SK-N-SH (cell line): ENCODE measurements around the gene ABLIM1. TPM values are rescaled to one million over a fixed set of nuclear protein-coding genes. Genes with fewer than 3 reads are reported as not detected.

Experiments
- CTCF ChIA-PET: fragments of 300-600, 350-600 bp; formaldehyde crosslinking; extraction: SDS; loops from one replicate; lab custom pipeline; 2021; lab: Yijun Ruan, JAX
- POLR2A ChIA-PET: fragments of 350-600 bp; sonication (Branson Sonifier 250); formaldehyde crosslinking; extraction: SDS; loops from one replicate; lab custom pipeline; 2020; ENCODE audit warnings: antibody characterized with exemption, inconsistent platforms; lab: Yijun Ruan, JAX
- DNase-seq: peaks from one replicate; pipeline ENCODE4 v3.0.0; 2012
- H2AFZ ChIP-seq: fragments of 200-600 bp; sonication (generic); 2 replicates; pipeline ENCODE4 v1.8.1; 2016; ENCODE audit warnings: antibody characterized with exemption, mild to moderate bottlenecking, low read depth
- H3F3A ChIP-seq: fragments of 200-600 bp; sonication (generic); replicated peaks from 2 replicates; pipeline ENCODE3; 2016; ENCODE audit warnings: antibody characterized with exemption, mild to moderate bottlenecking; ENCODE audit not compliant: insufficient read depth
- H3K27ac ChIP-seq, 2 experiments: fragments of 200-500 bp in 1 of 2; fragments of 200-600 bp in 1 of 2; sonication (Bioruptor generic) in 1 of 2; sonication (generic), shearing (Covaris generic) in 1 of 2; 2 replicates each; pipeline versions ENCODE4 v1.5.1 to v1.6.1; 2014 to 2016; ENCODE audit warnings: low read depth in 2 of 2, inconsistent platforms in 1 of 2, low read length in 1 of 2, mild to moderate bottlenecking in 1 of 2, mixed read lengths in 1 of 2
- H3K27me3 ChIP-seq: fragments of 200-600 bp; sonication (generic), shearing (Covaris generic); 2 replicates; pipeline ENCODE4 v1.6.1; 2016; ENCODE audit warnings: mixed run types; ENCODE audit not compliant: insufficient read depth
- H3K36me3 ChIP-seq, 2 experiments: fragments of 200-500 bp in 1 of 2; fragments of 200-600 bp in 1 of 2; sonication (Bioruptor generic) in 1 of 2; sonication (generic) in 1 of 2; replicated peaks in 1 of 2; 2 replicates each; pipeline versions ENCODE3 to v1.5.1; 2014 to 2016; ENCODE audit warnings: low read length in 1 of 2, mild to moderate bottlenecking in 1 of 2; ENCODE audit not compliant: insufficient read depth in 2 of 2, control insufficient read depth in 1 of 2
- H3K4me1 ChIP-seq, 2 experiments: fragments of 200-500 bp in 1 of 2; fragments of 200-600 bp in 1 of 2; sonication (Bioruptor generic) in 1 of 2; sonication (generic), shearing (Covaris generic) in 1 of 2; 2 replicates each; pipeline versions ENCODE4 v1.5.1 to v1.6.1; 2014 to 2016; ENCODE audit warnings: low read depth in 1 of 2, low read length in 1 of 2, mixed run types in 1 of 2; ENCODE audit not compliant: insufficient read depth in 2 of 2, control insufficient read depth in 1 of 2
- H3K4me2 ChIP-seq: fragments of 200-600 bp; sonication (generic), shearing (Covaris generic); 2 replicates; pipeline ENCODE4 v1.6.1; 2017; ENCODE audit warnings: mixed run types
- H3K4me3 ChIP-seq, 2 experiments: fragments of 200-500 bp in 1 of 2; fragments of 200-600 bp in 1 of 2; sonication (Bioruptor generic) in 1 of 2; sonication (generic), shearing (Covaris generic) in 1 of 2; 2 replicates each; pipeline versions ENCODE4 v1.5.1 to v1.8.1; 2014 to 2016; ENCODE audit warnings: low read depth in 2 of 2, inconsistent platforms in 1 of 2, low read length in 1 of 2, mild to moderate bottlenecking in 1 of 2, mixed read lengths in 1 of 2, moderate library complexity in 1 of 2
- H3K79me2 ChIP-seq: fragments of 200-600 bp; sonication (generic); 2 replicates; pipeline ENCODE4 v1.8.1; 2017; ENCODE audit warnings: mild to moderate bottlenecking; ENCODE audit not compliant: insufficient read depth
- H3K9ac ChIP-seq: fragments of 200-600 bp; sonication (generic); 2 replicates; pipeline ENCODE4 v1.6.1; 2017; ENCODE audit warnings: mixed run types
- H3K9me2 ChIP-seq: fragments of 200-600 bp; sonication (generic); 2 replicates; pipeline ENCODE4 v1.6.1; 2017; ENCODE audit warnings: mixed run types
- H3K9me3 ChIP-seq: fragments of 200-600 bp; sonication (generic); 2 replicates; pipeline ENCODE4 v1.6.1; 2017; ENCODE audit warnings: mixed run types, mild to moderate bottlenecking, moderate library complexity
- H4K20me1 ChIP-seq: fragments of 200-600 bp; sonication (generic); 2 replicates; pipeline ENCODE4 v1.6.1; 2017; ENCODE audit warnings: mild to moderate bottlenecking, mixed run types; ENCODE audit not compliant: insufficient read depth
- ELF1 ChIP-seq: IDR thresholded peaks from 2 replicates; pipeline ENCODE4 v1.4.0; 2012
- FOSL2 ChIP-seq: IDR thresholded peaks from 2 replicates; pipeline ENCODE4 v1.4.0; 2012; ENCODE audit warnings: low read depth, mild to moderate bottlenecking, moderate library complexity, borderline replicate concordance
- FOXJ3 ChIP-seq: sonication (generic); formaldehyde crosslinking; IDR thresholded peaks from 2 replicates; pipeline ENCODE4 v1.5.1; 2020; ENCODE audit warnings: mild to moderate bottlenecking, missing genetic modification reagents
- GABPA ChIP-seq: IDR thresholded peaks from 2 replicates; pipeline ENCODE4 v1.4.0; 2012; ENCODE audit warnings: low read depth, mild to moderate bottlenecking
- JUND ChIP-seq: IDR thresholded peaks from 2 replicates; pipeline ENCODE4 v1.4.0; 2012
- MEF2A ChIP-seq: IDR thresholded peaks from 2 replicates; pipeline ENCODE4 v1.4.0; 2012; ENCODE audit warnings: low read depth, borderline replicate concordance
- NFIC ChIP-seq: IDR thresholded peaks from 2 replicates; pipeline ENCODE4 v1.4.0; 2012; ENCODE audit warnings: borderline replicate concordance
- POLR2AphosphoS5 ChIP-seq: IDR thresholded peaks from 2 replicates; pipeline ENCODE4 v1.6.1; 2012; ENCODE audit warnings: low read depth, low read length
- RAD21 ChIP-seq: IDR thresholded peaks from 2 replicates; pipeline ENCODE4 v1.6.1; 2012; ENCODE audit warnings: mild to moderate bottlenecking, low read length
- RCOR1 ChIP-seq: fragments of 150-350 bp; IDR thresholded peaks from 2 replicates; pipeline ENCODE4 v1.6.1; 2017; ENCODE audit warnings: antibody characterized with exemption, low read length
- RXRA ChIP-seq: IDR thresholded peaks from 2 replicates; pipeline ENCODE4 v1.4.0; 2012; ENCODE audit warnings: low read depth, mild to moderate bottlenecking, borderline replicate concordance
- SMC3 ChIP-seq: IDR thresholded peaks from 2 replicates; pipeline ENCODE4 v1.6.1; 2012; ENCODE audit warnings: low read depth, low read length, improper control_type of control experiment
- TAF1 ChIP-seq: IDR thresholded peaks from 2 replicates; pipeline ENCODE4 v1.6.1; 2012; ENCODE audit warnings: low read depth, mild to moderate bottlenecking, low read length, moderate library complexity, borderline replicate concordance
- TCF12 ChIP-seq: IDR thresholded peaks from 2 replicates; pipeline ENCODE4 v1.4.0; 2012
- TEAD4 ChIP-seq: IDR thresholded peaks from 2 replicates; pipeline ENCODE4 v1.4.0; 2012; ENCODE audit warnings: mild to moderate bottlenecking, borderline replicate concordance; ENCODE audit not compliant: insufficient read depth
- WGBS: methylation state at CpG from one replicate; pipeline ENCODE4 v1.1.6; 2017; ENCODE audit warnings: low lambda C conversion rate; 5-methylcytosine and 5-hydroxymethylcytosine counted together
- polyA plus RNA-seq, 3 experiments: library from polyadenylated mRNA; depleted of rRNA; stranded (reverse); fragments of >200 nt; gene quantifications; 2 replicates each; pipeline ENCODE4 v1.2.3, GENCODE V29; 2012
- TF ChIP-seq, protein P1 (sequence below): IDR thresholded peaks from 2 replicates; pipeline ENCODE4 v1.4.0; 2012; ENCODE audit warnings: low read depth, borderline replicate concordance
- TF ChIP-seq, protein P2 (sequence below): IDR thresholded peaks from 2 replicates; pipeline ENCODE4 v1.6.1; 2012; ENCODE audit warnings: mild to moderate bottlenecking, low read depth, low read length, moderate library complexity
- TF ChIP-seq, protein P3 (sequence below): IDR thresholded peaks from 2 replicates; pipeline ENCODE4 v1.4.0; 2012; ENCODE audit warnings: low read depth
- TF ChIP-seq, protein P4 (sequence below): fragments of 200-600 bp; sonication (generic); IDR thresholded peaks from 2 replicates; pipeline ENCODE4 v1.6.1; 2017; ENCODE audit warnings: antibody characterized with exemption, mild to moderate bottlenecking, moderate library complexity
- TF ChIP-seq, protein P5 (sequence below): fragments of 150-350 bp; IDR thresholded peaks from 2 replicates; pipeline ENCODE4 v1.6.1; 2017; ENCODE audit warnings: antibody characterized with exemption, low read length, low read depth, borderline replicate concordance
- TF ChIP-seq, protein P6 (sequence below): IDR thresholded peaks from 2 replicates; pipeline ENCODE4; 2012

ABLIM1 gene
- polyA plus RNA-seq, 1 of the 3 experiments (the other 2 are of a cell fraction) = 16.1 TPM

DNA sequence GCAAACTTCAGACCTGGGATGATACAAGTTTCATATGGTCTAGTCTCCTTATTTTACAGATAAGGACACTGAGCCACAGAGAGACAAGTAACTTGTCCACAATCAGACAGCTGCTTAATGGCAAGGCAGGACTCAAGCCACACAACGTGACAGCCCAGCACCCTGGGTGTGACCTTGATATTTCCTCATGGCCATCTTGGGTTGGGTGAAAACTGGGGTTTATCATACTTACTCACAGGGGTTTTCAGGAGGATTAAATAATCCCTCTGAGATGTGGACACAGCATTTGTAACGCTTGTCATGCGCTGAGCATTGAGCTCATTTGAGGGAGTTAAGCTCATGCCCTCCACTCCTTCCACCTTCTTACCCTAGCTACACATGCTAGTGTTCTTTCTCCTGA, 58.0 kb downstream of the ABLIM1 start (continued):
- TF ChIP-seq, protein P1, sequence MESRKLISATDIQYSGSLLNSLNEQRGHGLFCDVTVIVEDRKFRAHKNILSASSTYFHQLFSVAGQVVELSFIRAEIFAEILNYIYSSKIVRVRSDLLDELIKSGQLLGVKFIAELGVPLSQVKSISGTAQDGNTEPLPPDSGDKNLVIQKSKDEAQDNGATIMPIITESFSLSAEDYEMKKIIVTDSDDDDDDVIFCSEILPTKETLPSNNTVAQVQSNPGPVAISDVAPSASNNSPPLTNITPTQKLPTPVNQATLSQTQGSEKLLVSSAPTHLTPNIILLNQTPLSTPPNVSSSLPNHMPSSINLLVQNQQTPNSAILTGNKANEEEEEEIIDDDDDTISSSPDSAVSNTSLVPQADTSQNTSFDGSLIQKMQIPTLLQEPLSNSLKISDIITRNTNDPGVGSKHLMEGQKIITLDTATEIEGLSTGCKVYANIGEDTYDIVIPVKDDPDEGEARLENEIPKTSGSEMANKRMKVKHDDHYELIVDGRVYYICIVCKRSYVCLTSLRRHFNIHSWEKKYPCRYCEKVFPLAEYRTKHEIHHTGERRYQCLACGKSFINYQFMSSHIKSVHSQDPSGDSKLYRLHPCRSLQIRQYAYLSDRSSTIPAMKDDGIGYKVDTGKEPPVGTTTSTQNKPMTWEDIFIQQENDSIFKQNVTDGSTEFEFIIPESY = no peak
- TF ChIP-seq RCOR1 (no peak), FOSL2 (no peak), ELF1 (no peak), MEF2A (no peak), TAF1 (no peak), RAD21 (no peak)
- TF ChIP-seq, protein P2, sequence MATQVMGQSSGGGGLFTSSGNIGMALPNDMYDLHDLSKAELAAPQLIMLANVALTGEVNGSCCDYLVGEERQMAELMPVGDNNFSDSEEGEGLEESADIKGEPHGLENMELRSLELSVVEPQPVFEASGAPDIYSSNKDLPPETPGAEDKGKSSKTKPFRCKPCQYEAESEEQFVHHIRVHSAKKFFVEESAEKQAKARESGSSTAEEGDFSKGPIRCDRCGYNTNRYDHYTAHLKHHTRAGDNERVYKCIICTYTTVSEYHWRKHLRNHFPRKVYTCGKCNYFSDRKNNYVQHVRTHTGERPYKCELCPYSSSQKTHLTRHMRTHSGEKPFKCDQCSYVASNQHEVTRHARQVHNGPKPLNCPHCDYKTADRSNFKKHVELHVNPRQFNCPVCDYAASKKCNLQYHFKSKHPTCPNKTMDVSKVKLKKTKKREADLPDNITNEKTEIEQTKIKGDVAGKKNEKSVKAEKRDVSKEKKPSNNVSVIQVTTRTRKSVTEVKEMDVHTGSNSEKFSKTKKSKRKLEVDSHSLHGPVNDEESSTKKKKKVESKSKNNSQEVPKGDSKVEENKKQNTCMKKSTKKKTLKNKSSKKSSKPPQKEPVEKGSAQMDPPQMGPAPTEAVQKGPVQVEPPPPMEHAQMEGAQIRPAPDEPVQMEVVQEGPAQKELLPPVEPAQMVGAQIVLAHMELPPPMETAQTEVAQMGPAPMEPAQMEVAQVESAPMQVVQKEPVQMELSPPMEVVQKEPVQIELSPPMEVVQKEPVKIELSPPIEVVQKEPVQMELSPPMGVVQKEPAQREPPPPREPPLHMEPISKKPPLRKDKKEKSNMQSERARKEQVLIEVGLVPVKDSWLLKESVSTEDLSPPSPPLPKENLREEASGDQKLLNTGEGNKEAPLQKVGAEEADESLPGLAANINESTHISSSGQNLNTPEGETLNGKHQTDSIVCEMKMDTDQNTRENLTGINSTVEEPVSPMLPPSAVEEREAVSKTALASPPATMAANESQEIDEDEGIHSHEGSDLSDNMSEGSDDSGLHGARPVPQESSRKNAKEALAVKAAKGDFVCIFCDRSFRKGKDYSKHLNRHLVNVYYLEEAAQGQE = no peak

DNA sequence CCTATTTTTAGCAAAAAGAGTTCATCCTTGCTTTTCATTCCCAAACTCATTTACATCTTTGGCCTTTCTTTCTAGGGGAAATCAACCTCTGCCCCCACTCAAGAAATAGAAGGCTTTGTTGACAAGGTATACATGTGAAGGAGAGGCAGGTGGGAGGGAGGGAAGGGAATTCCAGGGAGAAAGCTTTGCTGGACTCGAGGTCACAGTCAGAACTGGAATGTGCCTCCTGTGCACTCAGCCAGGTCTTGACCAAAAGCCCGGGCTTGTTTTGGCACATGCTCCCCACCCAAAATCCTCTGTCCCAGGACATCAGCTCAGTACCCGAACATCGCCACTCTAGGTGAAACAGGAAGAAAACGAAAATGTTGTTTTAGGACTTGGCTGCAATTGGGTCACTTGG, 61.3 kb downstream of the ABLIM1 start:
- Histone ChIP-seq H3K27me3 (no peaks in the 10 kb centered on the region), H3K36me3 (no peaks in the 10 kb centered on the region), H3K9me3 (no peaks in the 10 kb centered on the region), H2AFZ (no peak overlapping the region), H3K4me2 (no peak overlapping the region), H3K4me3 (no peak overlapping the region), H3F3A (no peaks in the 10 kb centered on the region), H4K20me1 (no peaks in the 10 kb centered on the region), H3K4me1 (no peaks in the 10 kb centered on the region), H3K79me2 (no peaks in the 10 kb centered on the region), H3K9me2 (no peaks in the 10 kb centered on the region), H3K9ac (no peak overlapping the region), H3K27ac (no peak overlapping the region)
- TF ChIP-seq RAD21 (no peak), NFIC (no peak), TEAD4 (no peak), TCF12 (no peak), GABPA (no peak), ELF1 (no peak), FOXJ3 (CRISPR knock-in tag) (no peak), RXRA (no peak), SMC3 (no peak), POLR2AphosphoS5 (no peak), JUND (no peak), RCOR1 (no peak)
- TF ChIP-seq, protein P3, sequence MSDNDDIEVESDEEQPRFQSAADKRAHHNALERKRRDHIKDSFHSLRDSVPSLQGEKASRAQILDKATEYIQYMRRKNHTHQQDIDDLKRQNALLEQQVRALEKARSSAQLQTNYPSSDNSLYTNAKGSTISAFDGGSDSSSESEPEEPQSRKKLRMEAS = no peak
- TF ChIP-seq, protein P4, sequence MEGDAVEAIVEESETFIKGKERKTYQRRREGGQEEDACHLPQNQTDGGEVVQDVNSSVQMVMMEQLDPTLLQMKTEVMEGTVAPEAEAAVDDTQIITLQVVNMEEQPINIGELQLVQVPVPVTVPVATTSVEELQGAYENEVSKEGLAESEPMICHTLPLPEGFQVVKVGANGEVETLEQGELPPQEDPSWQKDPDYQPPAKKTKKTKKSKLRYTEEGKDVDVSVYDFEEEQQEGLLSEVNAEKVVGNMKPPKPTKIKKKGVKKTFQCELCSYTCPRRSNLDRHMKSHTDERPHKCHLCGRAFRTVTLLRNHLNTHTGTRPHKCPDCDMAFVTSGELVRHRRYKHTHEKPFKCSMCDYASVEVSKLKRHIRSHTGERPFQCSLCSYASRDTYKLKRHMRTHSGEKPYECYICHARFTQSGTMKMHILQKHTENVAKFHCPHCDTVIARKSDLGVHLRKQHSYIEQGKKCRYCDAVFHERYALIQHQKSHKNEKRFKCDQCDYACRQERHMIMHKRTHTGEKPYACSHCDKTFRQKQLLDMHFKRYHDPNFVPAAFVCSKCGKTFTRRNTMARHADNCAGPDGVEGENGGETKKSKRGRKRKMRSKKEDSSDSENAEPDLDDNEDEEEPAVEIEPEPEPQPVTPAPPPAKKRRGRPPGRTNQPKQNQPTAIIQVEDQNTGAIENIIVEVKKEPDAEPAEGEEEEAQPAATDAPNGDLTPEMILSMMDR = no peak
- TF ChIP-seq, protein P5, sequence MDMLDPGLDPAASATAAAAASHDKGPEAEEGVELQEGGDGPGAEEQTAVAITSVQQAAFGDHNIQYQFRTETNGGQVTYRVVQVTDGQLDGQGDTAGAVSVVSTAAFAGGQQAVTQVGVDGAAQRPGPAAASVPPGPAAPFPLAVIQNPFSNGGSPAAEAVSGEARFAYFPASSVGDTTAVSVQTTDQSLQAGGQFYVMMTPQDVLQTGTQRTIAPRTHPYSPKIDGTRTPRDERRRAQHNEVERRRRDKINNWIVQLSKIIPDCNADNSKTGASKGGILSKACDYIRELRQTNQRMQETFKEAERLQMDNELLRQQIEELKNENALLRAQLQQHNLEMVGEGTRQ = no peak
- TF ChIP-seq, protein P6, sequence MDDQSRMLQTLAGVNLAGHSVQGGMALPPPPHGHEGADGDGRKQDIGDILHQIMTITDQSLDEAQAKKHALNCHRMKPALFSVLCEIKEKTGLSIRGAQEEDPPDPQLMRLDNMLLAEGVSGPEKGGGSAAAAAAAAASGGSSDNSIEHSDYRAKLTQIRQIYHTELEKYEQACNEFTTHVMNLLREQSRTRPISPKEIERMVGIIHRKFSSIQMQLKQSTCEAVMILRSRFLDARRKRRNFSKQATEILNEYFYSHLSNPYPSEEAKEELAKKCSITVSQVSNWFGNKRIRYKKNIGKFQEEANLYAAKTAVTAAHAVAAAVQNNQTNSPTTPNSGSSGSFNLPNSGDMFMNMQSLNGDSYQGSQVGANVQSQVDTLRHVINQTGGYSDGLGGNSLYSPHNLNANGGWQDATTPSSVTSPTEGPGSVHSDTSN = no peak
- DNase-seq = no peak
- ChIA-PET CTCF (no interaction called here), POLR2A (no interaction called here)
- WGBS = 84% methylated on average over 5 of the region's 5 CpGs
